Lower lobe of right lung (tissue), 2 donors: Measurements from ENCODE around the gene SESN3. TPM values are rescaled to one million over a fixed set of nuclear protein-coding genes. Genes with fewer than 3 reads are reported as not detected.
A peak's percentile ranks its signal among the peaks of the same experiment; 100 is the strongest.

Experiments
- ATAC-seq, 2 donors: fragments of 200-7000 bp; cut with Tn5 transposase; one replicate each; pipeline ENCODE4 v1.9.1; 2020 to 2022; ENCODE audit warnings: mild to moderate bottlenecking in 2 of 2, moderate library complexity in 2 of 2
- DNase-seq: peaks from one replicate; pipeline ENCODE4 v3.0.0-alpha.2; 2020
- H3K27ac ChIP-seq: fragments of 200-600 bp; one replicate; pipeline ENCODE4 v1.8.0; 2022
- H3K27me3 ChIP-seq: fragments of 200-600 bp; one replicate; pipeline ENCODE4 v1.8.0; 2022; ENCODE audit warnings: low read depth
- H3K36me3 ChIP-seq: fragments of 200-600 bp; one replicate; pipeline ENCODE4 v1.8.0; 2022; ENCODE audit warnings: mild to moderate bottlenecking
- H3K4me1 ChIP-seq: fragments of 200-600 bp; one replicate; pipeline ENCODE4 v1.8.0; 2022
- H3K4me3 ChIP-seq: fragments of 200-600 bp; one replicate; pipeline ENCODE4 v1.8.0; 2022; ENCODE audit warnings: mild to moderate bottlenecking
- H3K9me3 ChIP-seq: fragments of 200-600 bp; one replicate; pipeline ENCODE4 v1.8.0; 2022
- CTCF ChIP-seq: fragments of 200-600 bp; IDR thresholded peaks from one replicate; pipeline ENCODE4 v1.8.0; 2022; ENCODE audit warnings: antibody characterized with exemption, mild to moderate bottlenecking
- intact Hi-C: fragments of 100-400 bp; cut with DNase I; formaldehyde crosslinking; loops from one replicate; pipeline ENCODE4 v1.11.0; 2022
- total RNA-seq: library from RNA; stranded (reverse); fragmentation: NEBNext Ultra II Directional; extraction: Animal tissue kit (Norgen Biotek cat#: 25700); gene quantifications from one replicate; pipeline ENCODE4 v1.2.1, GENCODE V29; 2021
- donor health status: DM: no; HTN: yes; CAD: no; lungs with severe emphysema.

SESN3 gene
- total RNA-seq, 1 donor from 2014 or later, result 33.8 TPM

- H3K4me3 ChIP-seq, result no peak overlapping the region
- H3K27me3 ChIP-seq, result no peaks in the 10 kb centered on the region
- intact Hi-C loops, result no loop called here
- DNase-seq (no peak), ATAC-seq (no peak)
- no peak for TF ChIP-seq CTCF
- no peak overlapping the region for H3K27ac ChIP-seq
- H3K9me3 ChIP-seq, result no peaks in the 10 kb centered on the region
- H3K36me3 ChIP-seq, result no peaks in the 10 kb centered on the region
- peaks cover 24% of the 10 kb centered on the region for H3K4me1 ChIP-seq
These were observed 38.2 kb upstream of the SESN3 start for GRCh38 chr11:95269036-95269819.

- no peak for TF ChIP-seq CTCF
- ATAC-seq (peak in 1 of 2 donors; percentile 61), DNase-seq (no peak)
- intact Hi-C loops, result no loop called here
- Histone ChIP-seq H3K27ac (no peak overlapping the region), H3K4me3 (no peak overlapping the region), H3K36me3 (no peaks in the 10 kb centered on the region), H3K9me3 (no peaks in the 10 kb centered on the region), H3K4me1 (peaks cover 24% of the 10 kb centered on the region), H3K27me3 (no peaks in the 10 kb centered on the region)
These were observed 37.4 kb upstream of the SESN3 start for GRCh38 chr11:95268391-95268790.

GRCh38 chr11:95267601-95268213, 36.7 kb upstream of the SESN3 start:
- H3K4me3 ChIP-seq, result no peak overlapping the region
- no peaks in the 10 kb centered on the region for H3K9me3 ChIP-seq
- no peaks in the 10 kb centered on the region for H3K36me3 ChIP-seq
- no peak overlapping the region for H3K27ac ChIP-seq
- DNase-seq (no peak), ATAC-seq (no peak)
- no peaks in the 10 kb centered on the region for H3K27me3 ChIP-seq
- intact Hi-C loops, result no loop called here
- H3K4me1 ChIP-seq, result peaks cover 24% of the 10 kb centered on the region
- TF ChIP-seq CTCF, result no peak

GRCh38 chr11:95266751-95267374, 35.9 kb upstream of the SESN3 start:
- H3K27ac ChIP-seq, result peak overlapping the region; percentile 2
- no peak for TF ChIP-seq CTCF
- no peaks in the 10 kb centered on the region for H3K9me3 ChIP-seq
- no peak for DNase-seq
- intact Hi-C loops, result no loop called here
- H3K4me3 ChIP-seq, result no peak overlapping the region
- no peaks in the 10 kb centered on the region for H3K36me3 ChIP-seq
- ATAC-seq, result peak; percentile 52 to 83
- peaks cover 24% of the 10 kb centered on the region for H3K4me1 ChIP-seq
- H3K27me3 ChIP-seq, result no peaks in the 10 kb centered on the region

GRCh38 chr11:95264881-95265280, 33.9 kb upstream of the SESN3 start:
- Histone ChIP-seq H3K36me3 (no peaks in the 10 kb centered on the region), H3K4me1 (peaks cover 24% of the 10 kb centered on the region), H3K27ac (no peak overlapping the region), H3K4me3 (no peak overlapping the region), H3K27me3 (no peaks in the 10 kb centered on the region), H3K9me3 (no peaks in the 10 kb centered on the region)
- ATAC-seq (no peak), DNase-seq (no peak)
- intact Hi-C loops, result no loop called here
- no peak for TF ChIP-seq CTCF
